ENCODE data around the gene ZNG1A.
"Not testable (repeated sequence)": the region's sequence is repeated elsewhere in the genome, so short reads cannot be mapped to it uniquely, and the experiment has no call there.

ZNG1A gene

DNA sequence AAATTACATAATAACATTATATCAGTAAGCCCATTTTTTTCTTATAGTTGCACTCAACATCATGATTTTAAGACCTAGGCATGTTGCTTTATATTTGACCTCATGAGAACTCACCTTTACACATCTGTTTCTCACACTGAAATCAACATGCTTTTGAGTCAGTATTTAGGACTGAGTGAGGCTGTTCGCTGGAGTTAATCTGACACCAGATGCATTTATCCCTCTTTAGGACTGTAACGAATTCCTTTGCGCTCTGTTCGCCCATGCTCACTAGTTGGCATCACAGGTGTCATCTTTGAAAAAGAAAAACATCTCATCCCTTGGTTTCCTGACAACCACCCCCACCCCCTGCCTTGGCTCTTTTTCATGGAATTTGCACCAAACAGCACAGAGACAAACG lies 84.9 kb downstream of the ZNG1A start:
- DNase-seq: not testable (repeated sequence)

DNA sequence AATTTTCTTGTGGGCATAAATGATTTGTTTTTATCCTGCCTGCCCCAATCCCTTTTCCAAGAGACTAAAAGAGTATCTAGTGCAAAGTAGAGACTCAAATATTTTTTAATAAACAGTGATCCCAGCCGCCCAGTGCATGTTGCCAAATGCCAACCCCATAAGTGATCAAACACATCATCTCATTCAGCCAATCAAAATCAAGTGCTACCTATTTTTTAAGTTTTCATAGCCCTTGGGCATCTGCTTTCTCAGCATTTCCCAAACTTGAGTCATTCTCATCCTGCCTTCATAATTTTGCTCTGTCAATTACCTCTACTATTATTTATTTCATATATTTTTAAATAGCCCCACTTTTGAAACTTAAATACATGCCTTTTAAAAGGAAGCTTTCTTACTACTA lies 88.0 kb downstream of the ZNG1A start:
- not testable (repeated sequence) for DNase-seq

DNA sequence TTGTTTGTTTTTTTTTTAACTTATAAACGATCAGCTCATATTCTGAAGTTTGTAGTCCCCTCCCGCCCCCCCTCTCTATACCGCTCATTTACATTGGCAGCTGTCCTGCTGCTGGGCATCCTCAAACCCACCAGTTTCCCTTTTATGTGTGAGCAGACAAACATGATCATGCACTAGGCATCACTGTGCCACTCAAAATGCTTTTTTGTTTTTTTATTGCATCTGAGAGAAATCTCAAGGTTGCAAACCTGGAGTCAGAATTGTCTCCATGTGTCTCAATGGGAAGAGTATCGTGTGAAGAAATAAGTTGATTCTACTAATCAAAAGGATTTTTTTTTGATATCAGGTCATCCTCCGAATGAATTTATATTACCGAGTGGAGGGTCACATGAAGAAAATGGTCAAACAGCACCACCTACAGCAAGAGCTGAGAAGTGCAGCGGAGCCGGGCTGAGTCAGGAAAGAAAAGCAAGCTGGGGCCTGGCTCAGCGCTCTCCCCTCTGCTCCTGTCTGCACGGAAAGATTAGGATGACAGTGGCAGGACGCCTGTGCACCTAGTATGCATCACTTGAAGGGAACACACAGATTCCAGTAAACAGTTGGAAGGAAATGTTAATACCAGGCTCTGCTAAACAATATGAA lies 90.3 kb downstream of the ZNG1A start:
- not testable (repeated sequence) for DNase-seq

DNA sequence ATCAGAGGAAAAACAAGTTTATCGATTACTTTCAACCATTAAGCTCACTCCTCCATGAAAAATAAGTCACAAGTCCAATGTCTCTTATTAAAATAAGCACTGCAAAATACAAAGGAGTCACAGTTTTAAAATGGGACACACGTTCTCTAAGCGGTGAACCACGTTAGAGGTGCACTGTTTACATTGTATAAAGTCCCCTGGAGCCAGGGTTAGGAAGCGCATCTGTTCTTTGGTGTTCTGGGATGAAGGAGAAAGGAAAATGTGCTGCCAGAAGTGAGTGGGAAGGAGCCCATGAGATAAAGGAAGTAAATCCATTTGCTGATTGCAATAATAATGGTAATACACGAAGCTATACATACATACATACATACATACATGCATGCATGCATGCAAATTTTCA lies 91.0 kb downstream of the ZNG1A start:
- not testable (repeated sequence) for DNase-seq

DNA sequence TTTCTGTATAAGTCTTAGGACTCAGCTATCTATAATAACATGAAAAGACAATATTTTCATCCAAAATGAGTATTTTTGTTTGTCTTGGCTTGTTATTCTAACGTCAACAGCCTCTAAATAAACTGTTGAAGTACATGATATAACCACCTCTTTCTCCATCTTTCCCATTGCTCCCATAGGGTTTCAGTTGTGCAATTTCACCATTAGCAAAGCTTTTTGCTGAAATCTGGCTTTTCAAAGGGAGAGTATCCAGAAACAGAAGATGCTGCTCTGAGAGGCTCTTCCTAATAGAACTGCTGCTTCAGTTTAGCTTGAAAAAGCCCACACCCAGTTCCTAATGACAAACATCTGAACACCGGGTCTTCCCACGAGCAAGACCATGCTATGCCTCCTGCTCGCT lies 91.8 kb downstream of the ZNG1A start:
- not testable (repeated sequence) for DNase-seq

DNA sequence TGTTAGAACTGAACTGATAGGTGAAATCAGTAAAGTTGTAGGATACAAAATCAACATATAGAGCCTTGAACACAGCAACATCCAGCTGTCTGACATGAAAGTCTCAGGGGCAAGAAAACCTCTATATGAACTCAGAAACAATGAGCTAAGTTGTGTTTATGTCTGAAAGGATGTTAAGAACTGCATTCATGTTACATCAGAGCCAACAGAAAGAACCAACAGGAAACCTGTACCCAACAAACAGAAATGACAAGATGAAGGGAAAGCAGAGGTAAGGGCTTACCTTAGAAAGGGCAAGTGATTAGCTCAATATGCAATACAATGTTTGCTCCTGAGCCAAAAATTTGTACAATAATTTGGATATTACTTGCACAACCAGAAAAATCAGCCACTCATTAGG lies 92.2 kb downstream of the ZNG1A start:
- DNase-seq: not testable (repeated sequence)

DNA sequence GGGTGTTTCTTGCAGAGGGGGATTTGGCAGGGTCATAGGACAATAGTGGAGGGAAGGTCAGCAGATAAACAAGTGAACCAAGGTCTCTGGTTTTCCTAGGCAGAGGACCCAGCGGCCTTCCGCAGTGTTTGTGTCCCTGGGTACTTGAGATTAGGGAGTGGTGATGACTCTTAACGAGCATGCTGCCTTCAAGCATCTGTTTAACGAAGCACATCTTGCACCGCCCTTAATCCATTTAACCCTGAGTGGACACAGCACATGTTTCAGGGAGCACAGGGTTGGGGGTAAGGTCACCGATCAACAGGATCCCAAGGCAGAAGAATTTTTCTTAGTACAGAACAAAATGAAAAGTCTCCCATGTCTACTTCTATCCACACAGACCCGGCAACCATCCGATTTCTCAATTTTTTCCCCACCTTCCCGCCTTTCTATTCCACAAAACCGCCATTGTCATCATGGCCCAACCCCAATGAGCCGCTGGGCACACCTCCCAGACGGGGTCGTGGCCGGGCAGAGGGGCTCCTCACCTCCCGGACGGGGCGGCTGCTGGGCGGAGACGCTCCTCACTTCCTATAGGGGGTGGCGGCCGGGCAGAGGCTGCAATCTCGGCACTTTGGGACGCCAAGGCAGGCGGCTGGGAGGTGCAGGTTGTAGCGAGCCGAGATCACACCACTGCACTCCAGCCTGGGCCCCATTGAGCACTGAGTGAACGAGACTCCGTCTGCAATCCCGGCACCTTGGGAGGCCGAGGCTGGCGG lies 95.7 kb downstream of the ZNG1A start:
- DNase-seq: not testable (repeated sequence)

DNA sequence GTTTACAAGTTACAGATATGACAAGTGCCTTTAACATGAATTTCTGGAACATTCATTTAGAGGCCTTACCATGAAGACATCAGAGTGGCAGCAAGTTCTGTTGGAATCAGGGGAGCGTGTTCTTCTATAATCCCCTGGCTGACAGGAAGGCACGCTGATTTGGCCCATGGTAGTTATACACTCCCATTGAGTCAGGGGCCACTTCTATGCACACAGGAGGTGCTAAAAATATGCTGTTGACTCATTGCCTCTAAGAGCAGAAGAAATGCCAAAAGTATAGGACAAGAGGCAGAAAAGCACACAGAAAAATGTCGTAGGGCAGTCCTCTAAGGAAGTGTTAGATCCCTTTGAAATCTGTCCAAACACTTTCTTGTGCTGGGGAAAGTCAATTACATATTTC lies 100.5 kb downstream of the ZNG1A start:
- not testable (repeated sequence) for DNase-seq

DNA sequence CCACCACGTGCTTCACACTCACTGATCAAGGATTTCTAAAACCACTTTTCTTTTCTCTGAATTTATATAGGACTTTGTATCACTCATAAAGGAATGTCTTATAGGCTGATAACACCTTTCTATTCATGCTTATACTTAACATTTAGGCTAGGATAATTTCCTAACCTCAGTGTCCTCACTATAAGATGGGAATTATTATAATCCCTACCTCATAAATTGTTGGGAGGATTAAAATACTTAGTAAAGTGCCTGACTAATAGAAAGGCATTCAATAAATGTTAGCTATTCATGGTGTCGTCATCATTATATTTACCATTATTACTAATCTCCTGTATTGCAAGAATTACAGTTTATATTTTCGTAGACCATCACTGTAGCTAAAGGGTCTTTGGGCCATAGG lies 102.5 kb downstream of the ZNG1A start:
- not testable (repeated sequence) for DNase-seq

DNA sequence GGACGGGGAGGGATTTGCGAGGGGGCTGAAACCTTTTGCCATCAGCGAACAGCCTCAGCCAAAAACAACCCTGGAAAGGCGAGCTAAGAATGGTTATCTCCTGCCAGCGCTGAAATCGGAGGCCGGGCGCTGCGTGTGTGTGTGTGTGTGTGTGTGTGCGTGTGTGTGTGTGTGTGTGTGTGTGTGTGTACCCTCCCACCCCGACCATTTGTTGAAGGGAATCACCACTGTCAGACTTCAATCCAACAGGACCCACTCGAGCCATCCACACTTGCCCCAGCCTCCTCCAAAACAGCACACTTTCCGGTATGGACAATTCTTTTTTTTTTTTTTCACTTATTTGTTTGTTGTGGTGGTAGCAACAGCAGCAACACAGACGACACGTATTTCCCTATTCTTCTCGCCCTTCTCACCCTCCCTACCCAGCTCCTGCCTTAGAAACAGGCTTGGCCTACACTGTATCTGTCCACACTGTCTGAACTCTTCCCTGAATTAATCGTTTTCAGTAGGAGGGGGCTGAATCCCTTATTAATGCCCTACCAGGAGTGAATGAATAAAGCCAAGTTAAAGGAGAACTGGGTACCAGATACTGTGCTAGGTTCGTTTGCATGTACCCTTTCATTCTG lies 104.8 kb downstream of the ZNG1A start:
- not testable (repeated sequence) for DNase-seq

DNA sequence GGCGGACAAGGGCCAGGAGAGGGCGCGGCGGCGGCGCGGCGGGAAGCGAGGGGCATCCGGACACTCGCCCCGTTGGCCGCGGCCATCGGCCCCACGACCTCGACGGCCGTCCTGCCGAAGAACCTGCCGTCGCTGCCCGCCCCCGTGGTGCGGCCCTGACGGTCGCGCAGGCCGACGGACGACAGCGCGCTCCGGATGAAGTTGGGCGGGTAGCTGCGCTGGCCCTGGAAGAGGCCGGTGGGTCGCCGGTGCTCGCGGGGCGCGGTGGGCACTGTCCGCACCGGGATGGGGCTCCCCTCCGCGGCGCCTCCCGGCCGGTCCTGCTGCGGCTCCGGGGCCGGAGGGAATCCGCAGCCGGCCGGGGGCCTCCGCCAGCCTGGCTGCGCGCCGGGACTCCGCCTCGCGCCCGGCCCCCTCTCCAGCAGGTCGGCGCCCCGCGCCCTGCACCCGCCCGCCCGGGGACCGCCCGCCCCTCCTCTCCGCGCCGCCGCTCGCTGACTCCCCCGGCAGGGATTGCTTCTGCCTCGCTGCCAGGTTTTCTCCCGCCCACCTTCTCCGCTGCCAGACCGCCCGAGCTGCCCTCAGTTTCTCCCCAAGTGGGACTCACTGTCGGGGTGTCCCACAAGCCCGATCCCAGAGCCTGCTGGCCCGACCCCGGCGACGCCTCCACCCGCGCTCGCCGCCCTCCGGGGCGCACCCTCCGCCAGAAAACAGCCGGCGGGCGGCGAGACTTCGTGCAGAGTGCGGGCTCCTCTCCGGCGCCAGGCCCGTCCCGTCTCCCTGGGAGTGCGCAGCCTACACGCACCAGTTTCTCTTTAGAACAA lies 105.6 kb downstream of the ZNG1A start:
- peak; percentile 17 to 19 for DNase-seq

Data from stimulated activated CD4-positive, alpha-beta T cell treated with anti-CD3 and anti-CD28 coated beads, Interleukin-2, amount 100 ng/mL, for 24 hours (primary cell).